ENCODE data around the gene AK4. TPM values are rescaled to one million over a fixed set of nuclear protein-coding genes. Genes with fewer than 3 reads are reported as not detected.
"Not testable (repeated sequence)": the region's sequence is repeated elsewhere in the genome, so short reads cannot be mapped to it uniquely, and the experiment has no call there.

AK4 gene
- 131 and 133 TPM in 2 replicates for total RNA-seq (2022)
- percentile 79 among the genes with signal in this experiment for Bru-seq, nascent RNA
- percentile 83 among the genes with signal in this experiment for BruChase-seq, experiment 1, labeled RNA remaining after a 2-hour chase
- percentile 94 among the genes with signal in this experiment for BruChase-seq, experiment 2, labeled RNA remaining after a 6-hour chase
- long read RNA-seq, full-length matches to known transcripts = 109 of 152 reads
- long read RNA-seq, partial matches to known transcripts = 5 of 152 reads
- long read RNA-seq, other reads (novel, unspliced or antisense) = 38 of 152 reads

DNA sequence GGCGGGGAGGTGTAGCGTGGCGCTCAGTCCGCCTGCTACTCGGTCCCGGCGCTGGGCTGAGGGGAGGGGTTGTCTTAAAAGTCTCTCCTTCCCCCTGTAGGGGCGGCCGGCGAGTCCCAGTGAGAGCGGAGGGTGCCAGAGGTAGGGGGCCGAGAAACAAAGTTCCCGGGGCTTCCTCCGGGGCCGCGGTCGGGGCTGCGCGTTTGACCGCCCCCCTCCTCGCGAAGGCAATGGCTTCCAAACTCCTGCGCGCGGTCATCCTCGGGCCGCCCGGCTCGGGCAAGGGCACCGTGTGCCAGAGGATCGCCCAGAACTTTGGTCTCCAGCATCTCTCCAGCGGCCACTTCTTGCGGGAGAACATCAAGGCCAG, at the start of gene AK4:
AK4 (plus strand) TSS at position 26 of the 370 bp plus-strand sequence; CDS start at position 231, 205 bp downstream.
- Mint-ChIP-seq H3K4me3 (ENCODE audit: unreplicated experiment) (peak within 1 kb of the TSS; percentile 79), H3K27ac (ENCODE audit: unreplicated experiment) (peak within 1 kb of the TSS; percentile 64)
- DNase-seq; BruUV-seq (replicated peaks); H3K4me1 Mint-ChIP-seq (ENCODE audit: low read depth, unreplicated experiment); H3K9me3 Mint-ChIP-seq (ENCODE audit: unreplicated experiment); H3K9me3 ChIP-seq; H3K27me3 Mint-ChIP-seq (ENCODE audit: insufficient read depth, unreplicated experiment); H3K36me3 Mint-ChIP-seq (ENCODE audit: insufficient read depth, unreplicated experiment); H3K36me3 ChIP-seq (ENCODE audit: control insufficient read depth, insufficient read depth, low read length); H3K27me3 ChIP-seq (replicated peaks; ENCODE audit: control insufficient read depth, insufficient read depth, low read length): not testable (repeated sequence)
- intact Hi-C loops (cut with micrococcal nuclease; ENCODE audit: unreplicated experiment) = loop anchor here (2.0 to 5.0 kb wide), 3 partner anchors 61 to 539 kb away; no protein-coding TSS in a partner anchor
- ChIA-PET CTCF (interaction anchor here (0.5 to 0.6 kb wide), 2 partner anchors 82 to 506 kb away, joined by 3 read pairs; no protein-coding TSS in a partner anchor), POLR2A (interaction anchor here (0.5 kb wide), 1 partner anchor 12 kb away, joined by 3 read pairs; no protein-coding TSS in a partner anchor)
- H3K4me1 ChIP-seq = peaks cover 22% of the 10 kb centered on the region
- H3K4me3 ChIP-seq (ENCODE audit: low read depth, low read length) = peak within 1 kb of the TSS; percentile 81

DNA sequence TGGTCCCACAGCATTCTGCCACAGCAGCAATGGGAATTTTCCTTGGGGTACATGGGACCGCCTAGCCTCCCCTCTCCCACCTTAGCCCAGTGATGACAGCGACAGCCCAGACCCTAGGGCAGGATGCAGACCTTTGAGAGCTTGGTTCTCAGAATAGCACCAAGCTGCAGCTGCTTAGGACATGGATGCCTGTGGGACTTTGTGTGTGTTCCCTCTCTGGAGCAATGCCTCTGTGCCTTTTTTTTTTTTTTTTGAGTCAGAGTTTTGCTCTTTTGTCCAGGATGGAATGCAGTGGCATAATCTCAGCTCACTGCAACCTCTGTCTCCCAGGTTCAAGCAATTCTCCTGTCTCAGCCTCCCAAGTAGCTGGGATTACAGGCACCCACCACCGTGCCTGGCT, 44.2 kb upstream of the AK4 start:
- TF ChIP-seq, protein P1, sequence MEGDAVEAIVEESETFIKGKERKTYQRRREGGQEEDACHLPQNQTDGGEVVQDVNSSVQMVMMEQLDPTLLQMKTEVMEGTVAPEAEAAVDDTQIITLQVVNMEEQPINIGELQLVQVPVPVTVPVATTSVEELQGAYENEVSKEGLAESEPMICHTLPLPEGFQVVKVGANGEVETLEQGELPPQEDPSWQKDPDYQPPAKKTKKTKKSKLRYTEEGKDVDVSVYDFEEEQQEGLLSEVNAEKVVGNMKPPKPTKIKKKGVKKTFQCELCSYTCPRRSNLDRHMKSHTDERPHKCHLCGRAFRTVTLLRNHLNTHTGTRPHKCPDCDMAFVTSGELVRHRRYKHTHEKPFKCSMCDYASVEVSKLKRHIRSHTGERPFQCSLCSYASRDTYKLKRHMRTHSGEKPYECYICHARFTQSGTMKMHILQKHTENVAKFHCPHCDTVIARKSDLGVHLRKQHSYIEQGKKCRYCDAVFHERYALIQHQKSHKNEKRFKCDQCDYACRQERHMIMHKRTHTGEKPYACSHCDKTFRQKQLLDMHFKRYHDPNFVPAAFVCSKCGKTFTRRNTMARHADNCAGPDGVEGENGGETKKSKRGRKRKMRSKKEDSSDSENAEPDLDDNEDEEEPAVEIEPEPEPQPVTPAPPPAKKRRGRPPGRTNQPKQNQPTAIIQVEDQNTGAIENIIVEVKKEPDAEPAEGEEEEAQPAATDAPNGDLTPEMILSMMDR (IDR thresholded peaks at IDR 0.05; ENCODE audit: insufficient read depth in 1 of 2, low read depth in 1 of 2, low read length in 1 of 2, severe bottlenecking in 1 of 2, unreplicated experiment in 1 of 2) = no peak
- Mint-ChIP-seq H3K4me3 (ENCODE audit: unreplicated experiment) (no peak overlapping the region), H3K9me3 (ENCODE audit: unreplicated experiment) (peaks cover 9% of the 10 kb centered on the region), H3K27me3 (ENCODE audit: insufficient read depth, unreplicated experiment) (no peaks in the 10 kb centered on the region), H3K4me1 (ENCODE audit: low read depth, unreplicated experiment) (no peaks in the 10 kb centered on the region), H3K36me3 (ENCODE audit: insufficient read depth, unreplicated experiment) (no peaks in the 10 kb centered on the region), H3K27ac (ENCODE audit: unreplicated experiment) (no peak overlapping the region)
- intact Hi-C loops (cut with micrococcal nuclease; ENCODE audit: unreplicated experiment) = no loop called here
- DNase-seq = no peak
- no peak overlapping the region for H3K4me3 ChIP-seq (ENCODE audit: low read depth, low read length)
- POLR2A ChIA-PET = no interaction called here
- H3K4me1 ChIP-seq = no peaks in the 10 kb centered on the region; the same call in 1 of the 2 replicates
- H3K27me3 ChIP-seq (replicated peaks; ENCODE audit: control insufficient read depth, insufficient read depth, low read length) = no peaks in the 10 kb centered on the region
- no peaks in the 10 kb centered on the region for H3K36me3 ChIP-seq (ENCODE audit: control insufficient read depth, insufficient read depth, low read length)
- no peaks in the 10 kb centered on the region for H3K9me3 ChIP-seq
- CTCF ChIA-PET = no interaction called here
- BruUV-seq (replicated peaks) = no TSS peak

DNA sequence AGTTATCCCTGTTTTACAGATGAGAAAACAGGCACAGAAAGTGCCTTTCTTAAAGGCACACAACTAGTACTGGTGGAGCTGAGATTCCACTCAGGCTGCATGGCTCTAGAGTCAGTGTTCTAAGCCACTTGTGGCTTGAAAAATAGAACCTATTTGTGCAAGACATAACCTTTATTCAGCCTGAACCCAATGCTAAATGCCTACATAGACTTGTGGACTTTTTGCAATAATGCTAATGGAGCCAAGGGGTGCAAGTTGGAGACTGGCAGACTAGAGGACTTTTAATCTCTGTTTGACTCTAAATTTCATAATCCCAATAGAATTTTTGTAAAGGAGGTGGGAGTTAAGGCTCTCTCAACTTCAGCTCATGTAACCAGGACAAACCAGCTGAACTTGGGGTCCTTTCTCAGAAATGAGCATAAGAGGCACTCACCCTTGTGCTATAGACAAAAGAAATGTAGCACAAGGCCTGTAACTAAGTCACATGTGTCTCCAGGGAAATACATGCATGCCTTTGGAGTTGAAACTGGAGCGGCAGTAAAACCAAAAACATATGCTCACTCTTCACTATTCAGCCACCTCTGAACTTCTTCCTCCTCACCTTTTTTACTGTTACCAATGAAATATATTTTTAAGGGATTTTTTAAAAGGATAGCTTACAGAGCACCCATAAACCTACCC, 43.0 kb upstream of the AK4 start:
- Histone ChIP-seq H3K36me3 (ENCODE audit: control insufficient read depth, insufficient read depth, low read length) (no peaks in the 10 kb centered on the region), H3K4me1 (no peaks in the 10 kb centered on the region; the same call in 1 of the 2 replicates), H3K4me3 (ENCODE audit: low read depth, low read length) (no peak overlapping the region), H3K27me3 (replicated peaks; ENCODE audit: control insufficient read depth, insufficient read depth, low read length) (no peaks in the 10 kb centered on the region), H3K9me3 (no peaks in the 10 kb centered on the region)
- ChIA-PET POLR2A (no interaction called here), CTCF (no interaction called here)
- Mint-ChIP-seq H3K27ac (ENCODE audit: unreplicated experiment) (no peak overlapping the region), H3K27me3 (ENCODE audit: insufficient read depth, unreplicated experiment) (no peaks in the 10 kb centered on the region), H3K36me3 (ENCODE audit: insufficient read depth, unreplicated experiment) (no peaks in the 10 kb centered on the region), H3K9me3 (ENCODE audit: unreplicated experiment) (no peaks in the 10 kb centered on the region), H3K4me3 (ENCODE audit: unreplicated experiment) (no peak overlapping the region), H3K4me1 (ENCODE audit: low read depth, unreplicated experiment) (no peaks in the 10 kb centered on the region)
- TF ChIP-seq, protein P1 (IDR thresholded peaks at IDR 0.05; ENCODE audit: insufficient read depth in 1 of 2, low read depth in 1 of 2, low read length in 1 of 2, severe bottlenecking in 1 of 2, unreplicated experiment in 1 of 2) = no peak
- intact Hi-C loops (cut with micrococcal nuclease; ENCODE audit: unreplicated experiment) = no loop called here
- BruUV-seq (replicated peaks) = no TSS peak
- DNase-seq = no peak
